Adrenal gland (tissue), 5 donors: ENCODE measurements around the gene SPACA5.

ENCODE experiments used
- POLR2A ChIP-seq, 2 donors: fragments of 450-650 bp; IDR thresholded peaks; one replicate each; pipeline ENCODE4 v1.6.1; 2017; ENCODE audit warnings: antibody characterized with exemption in 2 of 2, mild to moderate bottlenecking in 2 of 2, moderate library complexity in 1 of 2
- TF ChIP-seq, protein P1 (sequence below), 6 experiments: fragments of 450-650 bp in 4 of 6; fragments of 200-600 bp in 2 of 6; sonication (generic) in 1 of 6; IDR thresholded peaks; 1 replicate in 5 of 6; 2 replicates in 1 of 6; pipeline versions ENCODE4 v1.5.1 to v1.8.0; 2016 to 2021; ENCODE audit warnings: antibody characterized with exemption in 6 of 6, mild to moderate bottlenecking in 2 of 6, moderate library complexity in 1 of 6
- donor health status: DM: no; HTN: no; CAD: no.

DNA sequence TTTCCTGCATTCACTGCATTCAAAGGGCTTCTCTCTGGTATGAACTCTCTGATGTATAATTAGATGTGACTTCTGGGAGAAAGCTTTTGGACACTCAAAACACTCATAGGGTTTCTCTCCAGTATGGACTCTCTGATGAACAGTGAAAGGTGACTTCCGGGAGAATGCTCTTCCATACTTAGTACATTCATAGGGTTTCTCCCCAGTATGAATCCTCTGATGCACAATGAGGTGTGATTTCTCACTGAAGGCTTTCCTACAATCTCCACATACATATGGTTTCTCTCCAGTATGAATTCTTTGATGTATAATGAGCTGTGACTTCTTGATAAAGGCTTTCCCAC lies 52.5 kb downstream of the SPACA5 start:
- TF ChIP-seq, protein P1, sequence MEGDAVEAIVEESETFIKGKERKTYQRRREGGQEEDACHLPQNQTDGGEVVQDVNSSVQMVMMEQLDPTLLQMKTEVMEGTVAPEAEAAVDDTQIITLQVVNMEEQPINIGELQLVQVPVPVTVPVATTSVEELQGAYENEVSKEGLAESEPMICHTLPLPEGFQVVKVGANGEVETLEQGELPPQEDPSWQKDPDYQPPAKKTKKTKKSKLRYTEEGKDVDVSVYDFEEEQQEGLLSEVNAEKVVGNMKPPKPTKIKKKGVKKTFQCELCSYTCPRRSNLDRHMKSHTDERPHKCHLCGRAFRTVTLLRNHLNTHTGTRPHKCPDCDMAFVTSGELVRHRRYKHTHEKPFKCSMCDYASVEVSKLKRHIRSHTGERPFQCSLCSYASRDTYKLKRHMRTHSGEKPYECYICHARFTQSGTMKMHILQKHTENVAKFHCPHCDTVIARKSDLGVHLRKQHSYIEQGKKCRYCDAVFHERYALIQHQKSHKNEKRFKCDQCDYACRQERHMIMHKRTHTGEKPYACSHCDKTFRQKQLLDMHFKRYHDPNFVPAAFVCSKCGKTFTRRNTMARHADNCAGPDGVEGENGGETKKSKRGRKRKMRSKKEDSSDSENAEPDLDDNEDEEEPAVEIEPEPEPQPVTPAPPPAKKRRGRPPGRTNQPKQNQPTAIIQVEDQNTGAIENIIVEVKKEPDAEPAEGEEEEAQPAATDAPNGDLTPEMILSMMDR (IDR thresholded peaks at IDR 0.05) = no peak
- TF ChIP-seq POLR2A (IDR thresholded peaks at IDR 0.05) = no peak
